Omental fat pad (tissue), 4 donors: Measurements from ENCODE around the gene ACTL6A. TPM values are rescaled to one million over a fixed set of nuclear protein-coding genes. Genes with fewer than 3 reads are reported as not detected.

Experiments
- ATAC-seq: fragments of 150-250 bp; one replicate; pipeline ENCODE4 v1.9.1; 2016; ENCODE audit warnings: mild to moderate bottlenecking, moderate library complexity; ENCODE audit not compliant: low FRiP score
- DNase-seq: peaks from one replicate; pipeline ENCODE4 v3.0.0-alpha.2; 2019; ENCODE audit warnings: low spot score
- small RNA-seq: library from RNA; depleted of rRNA; stranded (forward); fragments of <200 nt; gene quantifications from one replicate; pipeline ENCODE3, GENCODE V24; 2016
- total RNA-seq, 4 donors: library from RNA; depleted of rRNA; stranded (reverse); fragments of >200 nt; gene quantifications; one replicate each; pipeline ENCODE4 v1.1.0, GENCODE V29; 2016
- TF ChIP-seq, protein P1 (sequence below), 3 donors: fragments of 450-650 bp; IDR thresholded peaks; one replicate each; pipeline ENCODE4 v1.5.1; 2016 to 2017; ENCODE audit warnings: antibody characterized with exemption in 3 of 3, mild to moderate bottlenecking in 3 of 3, moderate library complexity in 2 of 3

The ACTL6A gene
- total RNA-seq, 4 donors from 2014 or later = 25.6 to 50.4 (median 33.4) TPM

DNA sequence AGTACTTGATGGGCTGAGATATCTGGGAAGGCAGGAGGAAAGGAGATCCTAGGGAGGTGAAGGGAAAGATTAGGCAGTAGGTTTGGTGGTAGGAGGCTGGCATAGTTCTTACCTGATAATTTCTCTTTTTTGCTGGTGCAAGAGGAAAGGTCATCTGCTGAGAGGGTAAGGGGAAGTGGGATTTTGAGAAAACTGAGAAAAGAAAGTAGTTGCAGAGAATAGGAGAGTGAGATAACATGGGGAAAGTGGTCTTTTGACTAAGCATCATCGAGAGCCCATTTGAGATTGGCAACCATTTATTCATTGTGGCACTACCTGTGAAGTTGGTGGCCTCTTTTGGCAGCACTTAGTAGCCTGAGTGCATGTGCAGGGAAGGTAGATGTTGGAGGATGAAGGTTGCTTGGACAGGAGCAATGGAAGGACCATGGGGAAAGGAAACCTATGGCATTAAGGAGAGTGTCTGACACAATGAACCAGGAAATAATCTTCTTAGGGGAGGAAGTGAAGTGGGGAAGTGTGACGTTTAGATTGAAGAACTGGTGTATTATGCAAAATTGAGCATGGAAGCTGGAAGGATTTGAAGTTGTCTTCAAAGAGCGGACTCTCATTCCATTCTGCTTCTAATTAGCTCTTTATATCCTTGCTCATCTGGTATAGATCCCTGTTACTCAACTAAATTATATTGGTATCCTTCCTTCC, 68.2 kb downstream of the ACTL6A start:
- no peak for ATAC-seq
- TF ChIP-seq, protein P1, sequence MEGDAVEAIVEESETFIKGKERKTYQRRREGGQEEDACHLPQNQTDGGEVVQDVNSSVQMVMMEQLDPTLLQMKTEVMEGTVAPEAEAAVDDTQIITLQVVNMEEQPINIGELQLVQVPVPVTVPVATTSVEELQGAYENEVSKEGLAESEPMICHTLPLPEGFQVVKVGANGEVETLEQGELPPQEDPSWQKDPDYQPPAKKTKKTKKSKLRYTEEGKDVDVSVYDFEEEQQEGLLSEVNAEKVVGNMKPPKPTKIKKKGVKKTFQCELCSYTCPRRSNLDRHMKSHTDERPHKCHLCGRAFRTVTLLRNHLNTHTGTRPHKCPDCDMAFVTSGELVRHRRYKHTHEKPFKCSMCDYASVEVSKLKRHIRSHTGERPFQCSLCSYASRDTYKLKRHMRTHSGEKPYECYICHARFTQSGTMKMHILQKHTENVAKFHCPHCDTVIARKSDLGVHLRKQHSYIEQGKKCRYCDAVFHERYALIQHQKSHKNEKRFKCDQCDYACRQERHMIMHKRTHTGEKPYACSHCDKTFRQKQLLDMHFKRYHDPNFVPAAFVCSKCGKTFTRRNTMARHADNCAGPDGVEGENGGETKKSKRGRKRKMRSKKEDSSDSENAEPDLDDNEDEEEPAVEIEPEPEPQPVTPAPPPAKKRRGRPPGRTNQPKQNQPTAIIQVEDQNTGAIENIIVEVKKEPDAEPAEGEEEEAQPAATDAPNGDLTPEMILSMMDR (IDR thresholded peaks at IDR 0.05) = no peak

More for the DNA sequence above, 68.2 kb downstream of the ACTL6A start:
- DNase-seq = no peak

Small RNA genes within 50 kb of the gene (small RNA-seq; reads per million reads assigned to genes)
- gene AC090425.1 (not detected), gene RF01210 (not detected)

Other genes with a start within 250 kb of the ACTL6A start
- 10 to 100 TPM; 31.8 to 52.8 (median 36.8) TPM for gene ZNF639, start 239.9 kb upstream of the ACTL6A start, total RNA-seq
- 10 to 100 TPM; 27.3 to 39.6 (median 39.0) TPM for gene MFN1, start 215.2 kb upstream of the ACTL6A start, total RNA-seq
- gene GNB4, start 111.5 kb upstream of the ACTL6A start, total RNA-seq = 10 to 100 TPM; 16.9 to 42.9 (median 35.1) TPM
- 10 to 100 TPM; 21.5 to 32.9 (median 28.7) TPM for gene MRPL47, start 41.7 kb downstream of the ACTL6A start, total RNA-seq
- 100 to 1,000 TPM in 3 of 4 donors, 10 to 100 TPM in 1; 67.3 to 113 (median 106) TPM for gene NDUFB5, start 41.9 kb downstream of the ACTL6A start, total RNA-seq
- gene USP13, start 90.1 kb downstream of the ACTL6A start, total RNA-seq = 10 to 100 TPM in 3 of 4 donors, 1 to 10 TPM in 1; 9.6 to 37.5 (median 17.2) TPM